Measurements from ENCODE around the gene PLXND1.

GRCh38 chr3:129616291-129616690 lies 9.8 kb upstream of the PLXND1 start:
- TF ChIP-seq EZH2 (IDR thresholded peaks at IDR 0.05; ENCODE audit: borderline replicate concordance, low read length), result no peak
- no peak for TF ChIP-seq CTCF (conservative IDR thresholded peaks at IDR 0.05 in 1 of 2, IDR thresholded peaks at IDR 0.05 in 1 of 2; ENCODE audit: extremely low read depth in 1 of 2, insufficient read depth in 1 of 2, low read depth in 1 of 2, low read length in 2 of 2)
